ENCODE measurements around the gene PFN2.
A peak's percentile ranks its signal among the peaks of the same experiment; 100 is the strongest.

The PFN2 gene

GRCh38 chr3:149971403-149972075 is 844 bp upstream of the PFN2 start:
- Histone ChIP-seq H3K27me3 (ENCODE audit: insufficient read depth, low read depth) (no peaks in the 10 kb centered on the region), H3K4me2 (peak overlapping the region; percentile 32), H3K4me1 (ENCODE audit: low read depth, poor library complexity, severe bottlenecking) (peaks cover 29% of the 10 kb centered on the region), H3K9ac (peak overlapping the region; percentile 75), H2AFZ (ENCODE audit: low read depth) (peak overlapping the region; percentile 70), H3K79me2 (ENCODE audit: insufficient read depth, low read depth) (peaks cover 22% of the 10 kb centered on the region; the same call in 1 of the 2 replicates), H3K27ac (peak overlapping the region; percentile 40), H4K20me1 (ENCODE audit: insufficient read depth) (no peaks in the 10 kb centered on the region), H3K4me3 (IDR thresholded peaks at IDR 0.05; ENCODE audit: insufficient read depth, low read depth, low read length) (no peak overlapping the region), H3K36me3 (ENCODE audit: insufficient read depth) (no peaks in the 10 kb centered on the region)
- TF ChIP-seq CTCF (conservative IDR thresholded peaks at IDR 0.05; ENCODE audit: low read depth, low read length), result no peak

- Histone ChIP-seq H3K4me3 (IDR thresholded peaks at IDR 0.05; ENCODE audit: insufficient read depth, low read depth, low read length) (peak overlapping the region; percentile 93), H3K4me2 (peak overlapping the region; percentile 91), H2AFZ (ENCODE audit: low read depth) (peak overlapping the region; percentile 70)
Measured at GRCh38 chr3:149969940-149970715, 567 bp downstream of the PFN2 start.

GRCh38 chr3:149969110-149969939 is 1.4 kb downstream of the PFN2 start:
- Histone ChIP-seq H4K20me1 (ENCODE audit: insufficient read depth) (no peaks in the 10 kb centered on the region), H3K9ac (peak overlapping the region; percentile 75; the same call in 1 of the 2 replicates)

More at GRCh38 chr3:149969940-149970715, 567 bp downstream of the PFN2 start:
- peaks cover 22% of the 10 kb centered on the region; the same call in 1 of the 2 replicates for H3K79me2 ChIP-seq (ENCODE audit: insufficient read depth, low read depth)
- H3K27ac ChIP-seq, result peak overlapping the region; percentile 42; the same call in 1 of the 2 replicates
- no peaks in the 10 kb centered on the region for H3K36me3 ChIP-seq (ENCODE audit: insufficient read depth)
- no peak for TF ChIP-seq CTCF (conservative IDR thresholded peaks at IDR 0.05; ENCODE audit: low read depth, low read length)
- peak overlapping the region; percentile 75 for H3K9ac ChIP-seq
- no peaks in the 10 kb centered on the region for H4K20me1 ChIP-seq (ENCODE audit: insufficient read depth)
- H3K27me3 ChIP-seq (ENCODE audit: insufficient read depth, low read depth), result no peaks in the 10 kb centered on the region
- H3K4me1 ChIP-seq (ENCODE audit: low read depth, poor library complexity, severe bottlenecking), result peaks cover 29% of the 10 kb centered on the region

More at GRCh38 chr3:149969110-149969939, 1.4 kb downstream of the PFN2 start:
- Histone ChIP-seq H3K36me3 (ENCODE audit: insufficient read depth) (no peaks in the 10 kb centered on the region), H3K4me1 (ENCODE audit: low read depth, poor library complexity, severe bottlenecking) (peaks cover 29% of the 10 kb centered on the region), H3K79me2 (ENCODE audit: insufficient read depth, low read depth) (peaks cover 22% of the 10 kb centered on the region; the same call in 1 of the 2 replicates), H3K27ac (no peak overlapping the region), H3K4me2 (peak overlapping the region; percentile 91), H3K27me3 (ENCODE audit: insufficient read depth, low read depth) (no peaks in the 10 kb centered on the region), H2AFZ (ENCODE audit: low read depth) (peak overlapping the region; percentile 70; the same call in 1 of the 2 replicates), H3K4me3 (IDR thresholded peaks at IDR 0.05; ENCODE audit: insufficient read depth, low read depth, low read length) (peak overlapping the region; percentile 93)
- no peak; the same call in 1 of the 2 replicates for TF ChIP-seq CTCF (conservative IDR thresholded peaks at IDR 0.05; ENCODE audit: low read depth, low read length)
